Neutrophil (primary cell): ENCODE measurements around the gene SLC25A23.

ENCODE experiments used
- H3K27ac ChIP-seq: fragments of 200-600 bp; sonication (generic); 2 replicates; pipeline ENCODE4 v1.5.1; 2016; ENCODE audit warnings: mild to moderate bottlenecking, moderate library complexity
- H3K27me3 ChIP-seq: fragments of 200-600 bp; sonication (generic); 2 replicates; pipeline ENCODE4 v1.6.0; 2016; ENCODE audit warnings: mild to moderate bottlenecking
- H3K36me3 ChIP-seq: fragments of 200-600 bp; sonication (generic); 2 replicates; pipeline ENCODE4 v1.5.1; 2017
- H3K4me1 ChIP-seq, 2 experiments: fragments of 200-600 bp in 1 of 2; sonication (generic) in 1 of 2; 1 replicate in 1 of 2; 2 replicates in 1 of 2; pipeline versions ENCODE4 v1.5.1 to v1.6.1; 2013 to 2016; ENCODE audit warnings: low read depth in 1 of 2, low read length in 1 of 2, mild to moderate bottlenecking in 1 of 2, moderate library complexity in 1 of 2; ENCODE audit not compliant: control insufficient read depth in 1 of 2, insufficient read depth in 1 of 2
- H3K4me3 ChIP-seq, 2 experiments: fragments of 200-600 bp in 1 of 2; sonication (generic) in 1 of 2; 1 replicate in 1 of 2; 2 replicates in 1 of 2; pipeline ENCODE4 v1.5.1; 2013 to 2016; ENCODE audit warnings: low read depth in 1 of 2, low read length in 1 of 2, mild to moderate bottlenecking in 1 of 2, moderate library complexity in 1 of 2
- H3K9me3 ChIP-seq: fragments of 200-600 bp; sonication (generic); 2 replicates; pipeline ENCODE4 v1.5.1; 2016
- CTCF ChIP-seq: fragments of 200-600 bp; sonication (generic); IDR thresholded peaks from 2 replicates; pipeline ENCODE4 v1.5.1; 2016; ENCODE audit warnings: antibody characterized with exemption

SLC25A23 gene

GRCh38 chr19:6416658-6417405, 42.8 kb downstream of the SLC25A23 start:
- H3K36me3 ChIP-seq, result peaks cover 76% of the 10 kb centered on the region

GRCh38 chr19:6415591-6416190, 43.9 kb downstream of the SLC25A23 start:
- Histone ChIP-seq H3K4me3 (no peak overlapping the region), H3K27me3 (no peaks in the 10 kb centered on the region), H3K27ac (no peak overlapping the region), H3K9me3 (no peaks in the 10 kb centered on the region), H3K36me3 (peaks cover 70% of the 10 kb centered on the region), H3K4me1 (no peaks in the 10 kb centered on the region)
- no peak for TF ChIP-seq CTCF

More at GRCh38 chr19:6416658-6417405, 42.8 kb downstream of the SLC25A23 start:
- Histone ChIP-seq H3K9me3 (no peaks in the 10 kb centered on the region), H3K27ac (no peak overlapping the region), H3K27me3 (no peaks in the 10 kb centered on the region), H3K4me3 (no peak overlapping the region), H3K4me1 (no peaks in the 10 kb centered on the region)
- no peak for TF ChIP-seq CTCF

GRCh38 chr19:6414793-6415590, 44.6 kb downstream of the SLC25A23 start:
- TF ChIP-seq CTCF, result no peak
- H3K4me3 ChIP-seq, result no peak overlapping the region
- H3K36me3 ChIP-seq, result peaks cover 63% of the 10 kb centered on the region

DNA sequence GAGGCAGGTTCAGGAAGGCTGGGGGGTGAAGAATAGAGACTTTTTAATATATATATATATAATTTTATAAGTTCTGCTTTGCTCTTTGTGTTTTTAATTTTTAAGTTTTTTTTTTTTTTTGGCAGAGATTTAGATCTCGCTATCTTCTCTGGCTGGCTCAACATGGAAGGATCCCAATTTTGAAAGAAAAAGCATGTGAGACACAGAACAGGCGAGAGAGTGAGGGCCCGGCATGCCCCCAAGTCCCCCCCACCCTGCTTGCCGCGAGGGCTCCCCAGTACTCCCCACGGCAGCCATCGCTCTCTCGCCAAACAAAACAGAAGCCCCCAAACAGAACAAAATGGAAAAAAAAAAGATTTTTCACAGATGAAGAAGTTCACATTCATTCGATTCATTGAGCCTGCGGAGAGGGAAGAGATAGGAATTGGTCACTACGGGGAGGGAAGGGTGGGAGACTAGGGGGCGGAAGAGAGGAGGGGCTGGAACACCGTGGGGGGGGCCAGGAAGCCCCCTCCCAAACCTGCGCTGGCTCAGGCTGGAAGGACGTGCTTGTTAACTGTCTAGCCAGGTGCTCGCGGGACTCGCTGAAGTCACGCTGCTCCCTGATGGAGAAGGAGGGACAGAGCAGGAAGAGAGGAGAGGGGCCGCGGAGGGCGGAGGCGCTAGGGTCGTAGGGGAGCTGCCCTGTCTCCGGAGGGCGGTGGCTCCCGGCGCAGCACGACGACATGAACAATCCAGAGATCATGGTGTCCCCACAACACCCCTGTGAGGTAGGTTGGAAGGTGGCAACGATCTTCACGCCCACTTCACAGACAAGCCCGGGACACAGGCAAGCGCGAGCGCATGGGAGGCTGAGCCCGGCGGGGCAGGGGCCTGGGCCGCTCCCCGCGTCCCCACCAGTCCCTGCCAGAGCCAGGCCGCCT, 45.6 kb downstream of the SLC25A23 start:
- TF ChIP-seq CTCF, result no peak
- Histone ChIP-seq H3K4me3 (no peak overlapping the region), H3K27ac (no peak overlapping the region), H3K36me3 (peaks cover 53% of the 10 kb centered on the region), H3K27me3 (no peaks in the 10 kb centered on the region), H3K9me3 (no peaks in the 10 kb centered on the region), H3K4me1 (no peaks in the 10 kb centered on the region)

More at GRCh38 chr19:6414793-6415590, 44.6 kb downstream of the SLC25A23 start:
- H3K27me3 ChIP-seq, result no peaks in the 10 kb centered on the region
- H3K27ac ChIP-seq, result no peak overlapping the region
- no peaks in the 10 kb centered on the region for H3K4me1 ChIP-seq
- no peaks in the 10 kb centered on the region for H3K9me3 ChIP-seq

DNA sequence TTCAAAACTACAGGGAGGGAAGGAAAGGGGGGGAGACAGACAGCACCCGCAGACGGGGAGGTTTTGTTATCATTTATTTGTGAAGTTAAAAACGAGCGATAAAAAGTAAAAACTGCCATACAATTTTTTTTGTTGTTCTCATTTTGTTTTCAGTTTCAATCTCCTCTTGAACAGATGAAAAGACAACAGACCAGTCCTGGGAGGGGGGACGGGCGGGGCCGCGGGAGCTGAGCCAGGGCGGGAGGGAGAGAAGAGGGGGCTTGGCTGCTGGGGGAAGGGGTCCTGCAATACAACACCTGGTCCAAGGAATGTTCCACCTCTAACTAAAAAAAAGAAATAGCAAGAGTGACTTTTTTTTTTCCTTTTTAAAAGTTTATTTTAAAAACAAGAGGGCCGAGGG, 46.3 kb downstream of the SLC25A23 start:
- no peaks in the 10 kb centered on the region for H3K9me3 ChIP-seq
- peaks cover 46% of the 10 kb centered on the region for H3K36me3 ChIP-seq
- no peaks in the 10 kb centered on the region for H3K27me3 ChIP-seq
- TF ChIP-seq CTCF, result no peak
- no peak overlapping the region for H3K27ac ChIP-seq
- no peak overlapping the region for H3K4me3 ChIP-seq
- H3K4me1 ChIP-seq, result no peaks in the 10 kb centered on the region
